GM23338 (cell line): ENCODE measurements around the gene MRTFA. TPM values are rescaled to one million over a fixed set of nuclear protein-coding genes. Genes with fewer than 3 reads are reported as not detected.

ENCODE experiments used
- ATAC-seq: fragments of 200-7000 bp; cut with Tn5 transposase; 3 replicates; pipeline ENCODE4 v1.9.1; 2020
- DNase-seq: peaks from one replicate; pipeline ENCODE4 v3.0.0-alpha.2; 2015; ENCODE audit warnings: low spot score
- H2AFZ ChIP-seq: fragments of 200-600 bp; sonication (generic); 2 replicates; pipeline ENCODE4 v1.8.0; 2016; ENCODE audit warnings: antibody characterized with exemption, mild to moderate bottlenecking, moderate library complexity
- H3F3A ChIP-seq: fragments of 200-600 bp; sonication (generic); replicated peaks from 2 replicates; pipeline ENCODE4 v1.8.0; 2017; ENCODE audit warnings: antibody characterized with exemption, mixed run types, low read depth
- H3K27ac ChIP-seq: fragments of 200-600 bp; sonication (generic); 2 replicates; pipeline ENCODE4 v1.6.1; 2016; ENCODE audit warnings: low read depth
- H3K27me3 ChIP-seq: fragments of 200-600 bp; sonication (generic); 2 replicates; pipeline ENCODE4 v1.8.0; 2016; ENCODE audit warnings: mild to moderate bottlenecking, mixed run types, moderate library complexity; ENCODE audit not compliant: insufficient read depth
- H3K36me3 ChIP-seq: fragments of 200-600 bp; sonication (generic); 2 replicates; pipeline ENCODE4 v1.8.0; 2016; ENCODE audit warnings: mild to moderate bottlenecking; ENCODE audit not compliant: insufficient read depth
- H3K4me1 ChIP-seq: fragments of 200-600 bp; sonication (generic); 2 replicates; pipeline ENCODE4 v1.8.0; 2016; ENCODE audit warnings: mild to moderate bottlenecking, moderate library complexity; ENCODE audit not compliant: insufficient read depth
- H3K4me2 ChIP-seq: fragments of 200-600 bp; sonication (generic); 2 replicates; pipeline ENCODE4 v1.7.1; 2017; ENCODE audit warnings: mixed run types
- H3K4me3 ChIP-seq: fragments of 200-600 bp; sonication (generic); 2 replicates; pipeline ENCODE4 v1.6.1; 2016; ENCODE audit warnings: mixed run types
- H3K79me2 ChIP-seq: fragments of 200-600 bp; sonication (generic); replicated peaks from 2 replicates; pipeline ENCODE4 v1.8.0; 2017; ENCODE audit warnings: mild to moderate bottlenecking; ENCODE audit not compliant: insufficient read depth
- H3K9me2 ChIP-seq: fragments of 200-600 bp; sonication (generic); 2 replicates; pipeline ENCODE4 v1.8.0; 2017; ENCODE audit not compliant: insufficient read depth
- H4K20me1 ChIP-seq: fragments of 200-600 bp; sonication (generic); replicated peaks from 2 replicates; pipeline ENCODE4 v1.8.0; 2017; ENCODE audit warnings: mild to moderate bottlenecking; ENCODE audit not compliant: insufficient read depth
- H3K27ac Mint-ChIP-seq: 2 replicates; pipeline ENCODE4 v1.8.0; 2020; ENCODE audit warnings: inconsistent platforms, mild to moderate bottlenecking, moderate library complexity, mixed read lengths
- H3K27me3 Mint-ChIP-seq: 3 replicates; pipeline ENCODE4 v1.8.0; 2022; ENCODE audit warnings: low read depth, mild to moderate bottlenecking, moderate library complexity, mixed read lengths, inconsistent platforms; ENCODE audit not compliant: insufficient read depth, poor library complexity
- H3K36me3 Mint-ChIP-seq: 3 replicates; pipeline ENCODE4 v1.8.0; 2021; ENCODE audit warnings: low read depth, mild to moderate bottlenecking, inconsistent platforms, moderate library complexity, mixed read lengths
- H3K4me1 Mint-ChIP-seq: 3 replicates; pipeline ENCODE4 v1.8.0; 2020; ENCODE audit warnings: mild to moderate bottlenecking, inconsistent platforms, mixed read lengths
- H3K4me3 Mint-ChIP-seq: 3 replicates; pipeline ENCODE4 v1.8.0; 2021; ENCODE audit warnings: moderate library complexity, mild to moderate bottlenecking, inconsistent platforms, mixed read lengths
- H3K9me3 Mint-ChIP-seq: 3 replicates; pipeline ENCODE4 v1.8.0; 2020; ENCODE audit warnings: moderate library complexity, mild to moderate bottlenecking, inconsistent platforms, mixed read lengths
- CREB1 ChIP-seq: fragments of 250-450 bp; sonication (Bioruptor Pico); IDR thresholded peaks from 2 replicates; pipeline ENCODE4 v1.5.0; 2020; ENCODE audit warnings: low read depth, mild to moderate bottlenecking, moderate library complexity
- EZH2 ChIP-seq: fragments of 200-600 bp; sonication (generic); IDR thresholded peaks from one replicate; pipeline ENCODE4 v1.8.0; 2017; ENCODE audit warnings: antibody characterized with exemption, mild to moderate bottlenecking, low read depth; ENCODE audit not compliant: unreplicated experiment
- JUNB ChIP-seq: IDR thresholded peaks from one replicate; pipeline ENCODE4 v1.6.1; 2016; ENCODE audit warnings: antibody characterized with exemption; ENCODE audit not compliant: unreplicated experiment
- NANOG ChIP-seq: IDR thresholded peaks from 2 replicates; pipeline ENCODE4 v1.6.1; 2016; ENCODE audit warnings: antibody characterized with exemption, borderline replicate concordance
- POLR2AphosphoS5 ChIP-seq: IDR thresholded peaks from 2 replicates; pipeline ENCODE4 v1.6.1; 2016; ENCODE audit warnings: antibody characterized with exemption, low read depth
- STAT1 ChIP-seq: IDR thresholded peaks from one replicate; pipeline ENCODE4 v1.6.1; 2016; ENCODE audit warnings: antibody characterized with exemption; ENCODE audit not compliant: unreplicated experiment
- ZNF331 ChIP-seq: fragments of 250-450 bp; sonication (Bioruptor Pico); IDR thresholded peaks from 2 replicates; pipeline ENCODE4 v1.5.0; 2020; ENCODE audit warnings: low read depth, mild to moderate bottlenecking, moderate library complexity
- polyA plus RNA-seq: library from polyadenylated mRNA; unstranded; fragments of >200 nt; fragmentation: Nextera tagmentation; extraction: Ambion mirVana; gene quantifications from 2 replicates; pipeline ENCODE4 v1.2.1, GENCODE V29; 2016
- total RNA-seq: library from RNA; depleted of rRNA; stranded (reverse); fragments of >200 nt; shearing (Covaris generic); gene quantifications from 2 replicates; pipeline ENCODE4 v1.2.3, GENCODE V29; 2014
- TF ChIP-seq, protein P1 (sequence below), 2 experiments: fragments of 200-600 bp in 1 of 2; sonication (generic) in 1 of 2; conservative IDR thresholded peaks; 2 replicates each; pipeline versions ENCODE4 v1.5.1 to v1.6.1; 2016 to 2017; ENCODE audit warnings: antibody characterized with exemption in 2 of 2, low read depth in 2 of 2, mild to moderate bottlenecking in 2 of 2, moderate library complexity in 1 of 2
- TF ChIP-seq, protein P2 (sequence below): IDR thresholded peaks from one replicate; pipeline ENCODE4 v1.6.1; 2018; ENCODE audit warnings: antibody characterized with exemption; ENCODE audit not compliant: unreplicated experiment

MRTFA gene
- total and polyA plus RNA-seq, 2 experiments from 2014 or later = 18.1 to 92.4 TPM

DNA sequence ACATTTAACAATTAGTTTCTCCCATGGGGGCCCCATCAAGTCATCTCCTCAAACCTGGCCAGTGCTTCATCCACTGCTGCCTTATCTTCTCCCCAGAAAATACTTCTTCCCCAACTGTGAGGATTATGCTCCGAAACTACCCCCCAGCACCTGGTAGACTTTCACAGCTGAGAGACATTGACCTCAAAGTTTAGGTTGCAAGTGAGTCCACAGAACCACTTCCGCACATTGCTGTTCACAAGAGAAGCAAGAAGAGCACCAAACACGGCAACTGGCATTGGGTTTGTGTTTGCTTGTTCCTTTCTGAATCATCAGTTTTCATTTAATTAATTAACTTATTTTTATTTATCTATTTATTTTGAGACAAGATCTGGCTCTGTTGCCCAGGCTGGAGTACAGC, 48.9 kb upstream of the MRTFA start:
- Mint-ChIP-seq H3K4me1 (peaks cover 58% of the 10 kb centered on the region), H3K4me3 (peak overlapping the region; percentile 57; the same call in 2 of the 3 replicates), H3K36me3 (peaks cover 3% of the 10 kb centered on the region; the same call in 2 of the 3 replicates), H3K27me3 (peaks cover 27% of the 10 kb centered on the region), H3K9me3 (no peaks in the 10 kb centered on the region), H3K27ac (no peak overlapping the region)
- no peak for DNase-seq
- Histone ChIP-seq H3K79me2 (peaks cover 17% of the 10 kb centered on the region; the same call in 1 of the 2 replicates), H3K9me2 (no peaks in the 10 kb centered on the region), H3K4me1 (peaks cover 44% of the 10 kb centered on the region), H3F3A (peaks cover 25% of the 10 kb centered on the region), H3K4me2 (peak overlapping the region; percentile 72), H3K27ac (peak overlapping the region; percentile 77), H2AFZ (no peak overlapping the region), H3K4me3 (peak overlapping the region; percentile 24), H4K20me1 (no peaks in the 10 kb centered on the region), H3K27me3 (no peaks in the 10 kb centered on the region), H3K36me3 (no peaks in the 10 kb centered on the region)
- no peak for TF ChIP-seq STAT1
- no peak for TF ChIP-seq ZNF331 (CRISPR knock-in tag)
- no peak for TF ChIP-seq CREB1
- TF ChIP-seq POLR2AphosphoS5 = no peak
- TF ChIP-seq, protein P1, sequence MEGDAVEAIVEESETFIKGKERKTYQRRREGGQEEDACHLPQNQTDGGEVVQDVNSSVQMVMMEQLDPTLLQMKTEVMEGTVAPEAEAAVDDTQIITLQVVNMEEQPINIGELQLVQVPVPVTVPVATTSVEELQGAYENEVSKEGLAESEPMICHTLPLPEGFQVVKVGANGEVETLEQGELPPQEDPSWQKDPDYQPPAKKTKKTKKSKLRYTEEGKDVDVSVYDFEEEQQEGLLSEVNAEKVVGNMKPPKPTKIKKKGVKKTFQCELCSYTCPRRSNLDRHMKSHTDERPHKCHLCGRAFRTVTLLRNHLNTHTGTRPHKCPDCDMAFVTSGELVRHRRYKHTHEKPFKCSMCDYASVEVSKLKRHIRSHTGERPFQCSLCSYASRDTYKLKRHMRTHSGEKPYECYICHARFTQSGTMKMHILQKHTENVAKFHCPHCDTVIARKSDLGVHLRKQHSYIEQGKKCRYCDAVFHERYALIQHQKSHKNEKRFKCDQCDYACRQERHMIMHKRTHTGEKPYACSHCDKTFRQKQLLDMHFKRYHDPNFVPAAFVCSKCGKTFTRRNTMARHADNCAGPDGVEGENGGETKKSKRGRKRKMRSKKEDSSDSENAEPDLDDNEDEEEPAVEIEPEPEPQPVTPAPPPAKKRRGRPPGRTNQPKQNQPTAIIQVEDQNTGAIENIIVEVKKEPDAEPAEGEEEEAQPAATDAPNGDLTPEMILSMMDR (conservative IDR thresholded peaks at IDR 0.05; ENCODE audit: low read depth in 2 of 2) = no peak
- no peak for TF ChIP-seq JUNB
- TF ChIP-seq, protein P2, sequence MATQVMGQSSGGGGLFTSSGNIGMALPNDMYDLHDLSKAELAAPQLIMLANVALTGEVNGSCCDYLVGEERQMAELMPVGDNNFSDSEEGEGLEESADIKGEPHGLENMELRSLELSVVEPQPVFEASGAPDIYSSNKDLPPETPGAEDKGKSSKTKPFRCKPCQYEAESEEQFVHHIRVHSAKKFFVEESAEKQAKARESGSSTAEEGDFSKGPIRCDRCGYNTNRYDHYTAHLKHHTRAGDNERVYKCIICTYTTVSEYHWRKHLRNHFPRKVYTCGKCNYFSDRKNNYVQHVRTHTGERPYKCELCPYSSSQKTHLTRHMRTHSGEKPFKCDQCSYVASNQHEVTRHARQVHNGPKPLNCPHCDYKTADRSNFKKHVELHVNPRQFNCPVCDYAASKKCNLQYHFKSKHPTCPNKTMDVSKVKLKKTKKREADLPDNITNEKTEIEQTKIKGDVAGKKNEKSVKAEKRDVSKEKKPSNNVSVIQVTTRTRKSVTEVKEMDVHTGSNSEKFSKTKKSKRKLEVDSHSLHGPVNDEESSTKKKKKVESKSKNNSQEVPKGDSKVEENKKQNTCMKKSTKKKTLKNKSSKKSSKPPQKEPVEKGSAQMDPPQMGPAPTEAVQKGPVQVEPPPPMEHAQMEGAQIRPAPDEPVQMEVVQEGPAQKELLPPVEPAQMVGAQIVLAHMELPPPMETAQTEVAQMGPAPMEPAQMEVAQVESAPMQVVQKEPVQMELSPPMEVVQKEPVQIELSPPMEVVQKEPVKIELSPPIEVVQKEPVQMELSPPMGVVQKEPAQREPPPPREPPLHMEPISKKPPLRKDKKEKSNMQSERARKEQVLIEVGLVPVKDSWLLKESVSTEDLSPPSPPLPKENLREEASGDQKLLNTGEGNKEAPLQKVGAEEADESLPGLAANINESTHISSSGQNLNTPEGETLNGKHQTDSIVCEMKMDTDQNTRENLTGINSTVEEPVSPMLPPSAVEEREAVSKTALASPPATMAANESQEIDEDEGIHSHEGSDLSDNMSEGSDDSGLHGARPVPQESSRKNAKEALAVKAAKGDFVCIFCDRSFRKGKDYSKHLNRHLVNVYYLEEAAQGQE = no peak
- TF ChIP-seq EZH2 = no peak
- no peak for TF ChIP-seq NANOG
- ATAC-seq = no peak

DNA sequence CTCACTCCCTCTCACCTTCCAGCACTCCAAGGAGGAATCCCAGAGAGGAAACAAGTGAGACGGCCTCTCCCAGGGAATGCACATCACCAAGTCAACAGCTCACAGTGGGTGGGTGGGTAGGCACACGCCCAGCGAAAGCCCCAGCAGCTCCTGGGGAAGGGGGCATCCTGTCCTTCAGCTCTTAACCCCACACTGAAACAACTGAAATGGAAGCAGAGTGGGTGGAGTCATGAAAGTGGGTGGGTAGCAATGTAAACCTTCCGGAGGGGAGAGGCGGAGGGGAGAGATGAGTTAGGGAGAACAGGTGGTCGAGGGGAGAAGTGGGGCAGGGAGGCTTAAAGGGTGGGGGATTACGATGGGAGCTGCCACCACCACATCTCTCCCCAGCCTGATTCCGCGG, 48.2 kb upstream of the MRTFA start:
- ATAC-seq (peak; percentile 57), DNase-seq (peak; percentile 89)
- H3K27me3 Mint-ChIP-seq = peaks cover 33% of the 10 kb centered on the region
- TF ChIP-seq, protein P1 (conservative IDR thresholded peaks at IDR 0.05; ENCODE audit: low read depth in 2 of 2) = no peak
- TF ChIP-seq POLR2AphosphoS5 (peak; percentile 69), JUNB (no peak), NANOG (no peak), EZH2 (no peak), CREB1 (no peak)
- TF ChIP-seq, protein P2 = no peak

More for the DNA sequence above, 48.2 kb upstream of the MRTFA start:
- peak overlapping the region; percentile 24 for H3K4me3 ChIP-seq
- Mint-ChIP-seq H3K4me1 (peaks cover 58% of the 10 kb centered on the region), H3K27ac (peak overlapping the region; percentile 75), H3K4me3 (peak overlapping the region; percentile 57), H3K9me3 (no peaks in the 10 kb centered on the region), H3K36me3 (peaks cover 3% of the 10 kb centered on the region; the same call in 2 of the 3 replicates)
- peak overlapping the region; percentile 95 for H3K27ac ChIP-seq
- H3K27me3 ChIP-seq = no peaks in the 10 kb centered on the region
- H3K36me3 ChIP-seq = no peaks in the 10 kb centered on the region
- H3K4me2 ChIP-seq = peak overlapping the region; percentile 72
- no peak overlapping the region for H2AFZ ChIP-seq
- H3K79me2 ChIP-seq = peaks cover 17% of the 10 kb centered on the region; the same call in 1 of the 2 replicates
- peaks cover 42% of the 10 kb centered on the region for H3K4me1 ChIP-seq
- peaks cover 22% of the 10 kb centered on the region for H3F3A ChIP-seq
- no peaks in the 10 kb centered on the region for H3K9me2 ChIP-seq
- no peaks in the 10 kb centered on the region for H4K20me1 ChIP-seq
